GM18870 (cell line): ENCODE results near the gene THAP8.

Source experiments
- ATAC-seq: cut with Tn5 transposase; IDR thresholded peaks from one replicate; pipeline ENCODE4 v1.9.1; 2021; ENCODE audit warnings: moderate library complexity; ENCODE audit not compliant: unreplicated experiment

THAP8 gene

DNA sequence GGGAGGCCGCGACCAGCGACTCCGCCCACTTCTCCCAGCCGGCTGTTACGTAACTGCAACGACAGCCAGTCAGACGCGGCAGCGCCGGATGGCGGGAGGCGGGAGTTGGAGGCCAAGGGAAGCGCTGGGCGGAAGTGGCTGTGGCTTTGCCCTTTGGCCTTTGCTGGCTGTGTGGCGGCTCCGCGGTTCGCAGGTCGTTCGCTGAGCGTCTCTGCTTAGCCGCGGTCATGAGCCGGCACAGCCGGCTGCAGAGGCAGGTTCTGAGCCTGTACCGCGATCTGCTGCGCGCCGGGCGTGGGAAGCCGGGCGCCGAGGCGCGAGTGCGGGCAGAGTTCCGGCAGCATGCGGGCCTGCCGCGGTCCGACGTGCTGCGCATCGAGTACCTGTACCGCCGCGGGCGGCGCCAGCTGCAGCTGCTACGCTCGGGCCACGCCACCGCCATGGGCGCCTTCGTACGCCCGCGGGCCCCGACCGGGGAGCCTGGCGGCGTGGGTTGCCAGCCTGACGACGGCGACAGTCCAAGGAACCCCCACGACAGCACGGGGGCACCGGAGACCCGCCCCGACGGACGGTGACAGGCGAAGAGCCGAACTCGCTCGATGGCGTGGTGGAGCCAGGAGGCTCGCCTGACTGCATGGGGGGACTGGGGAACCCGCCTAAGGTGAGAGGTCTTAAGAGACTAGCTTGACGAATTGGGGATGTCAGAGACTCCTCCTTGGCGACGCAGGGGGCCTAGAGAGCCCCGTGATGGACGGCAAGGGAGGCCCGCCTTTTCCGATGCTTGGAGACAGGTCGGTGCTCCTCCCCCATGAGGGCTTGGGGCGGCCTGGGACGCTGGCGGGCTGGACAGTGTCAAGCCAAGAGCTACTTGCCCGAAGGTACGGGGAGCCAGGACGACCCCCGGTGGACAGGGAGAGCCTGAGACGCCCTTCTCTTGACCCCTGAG lies 58.8 kb downstream of the THAP8 start, which contains the start of gene SDHAF1:
Gene SDHAF1 (plus strand): TSS at position 141 of the 946 bp plus-strand sequence. CDS start 87 bp downstream, at position 228.
- ATAC-seq: peak; percentile 82

DNA sequence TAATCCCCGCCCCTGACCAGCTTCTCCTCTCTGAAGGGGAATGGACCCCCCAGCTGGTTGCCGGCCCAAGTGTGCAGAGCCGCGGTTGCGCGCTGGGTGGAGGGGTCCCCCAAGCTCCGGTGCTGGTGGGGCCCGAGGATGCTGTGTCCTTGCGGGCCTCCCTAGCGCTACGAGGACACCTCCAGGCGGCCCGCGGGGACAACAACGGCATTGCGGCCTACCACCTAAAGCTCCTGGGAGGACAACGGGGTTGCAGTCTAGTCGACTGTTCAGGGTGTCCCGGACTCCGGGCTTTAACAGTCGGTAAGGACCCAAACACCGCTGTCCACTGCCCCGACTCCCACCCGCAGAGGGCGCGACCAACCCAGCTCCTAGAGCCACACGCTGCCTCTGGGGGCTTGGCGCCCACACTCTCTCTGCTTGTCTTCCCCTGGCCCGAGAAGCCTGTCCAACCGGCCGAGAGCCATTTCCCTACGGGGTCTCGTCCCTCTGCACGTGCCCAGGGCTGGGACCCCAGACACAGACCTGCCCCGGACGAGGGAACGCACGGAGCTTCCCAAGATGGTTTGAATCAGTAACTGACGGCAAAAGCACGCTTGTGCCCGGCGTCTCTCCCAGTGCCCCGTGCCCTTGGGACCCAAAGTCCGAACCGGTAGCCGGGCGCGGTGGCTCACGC lies 60.0 kb downstream of the THAP8 start:
- no peak for ATAC-seq

DNA sequence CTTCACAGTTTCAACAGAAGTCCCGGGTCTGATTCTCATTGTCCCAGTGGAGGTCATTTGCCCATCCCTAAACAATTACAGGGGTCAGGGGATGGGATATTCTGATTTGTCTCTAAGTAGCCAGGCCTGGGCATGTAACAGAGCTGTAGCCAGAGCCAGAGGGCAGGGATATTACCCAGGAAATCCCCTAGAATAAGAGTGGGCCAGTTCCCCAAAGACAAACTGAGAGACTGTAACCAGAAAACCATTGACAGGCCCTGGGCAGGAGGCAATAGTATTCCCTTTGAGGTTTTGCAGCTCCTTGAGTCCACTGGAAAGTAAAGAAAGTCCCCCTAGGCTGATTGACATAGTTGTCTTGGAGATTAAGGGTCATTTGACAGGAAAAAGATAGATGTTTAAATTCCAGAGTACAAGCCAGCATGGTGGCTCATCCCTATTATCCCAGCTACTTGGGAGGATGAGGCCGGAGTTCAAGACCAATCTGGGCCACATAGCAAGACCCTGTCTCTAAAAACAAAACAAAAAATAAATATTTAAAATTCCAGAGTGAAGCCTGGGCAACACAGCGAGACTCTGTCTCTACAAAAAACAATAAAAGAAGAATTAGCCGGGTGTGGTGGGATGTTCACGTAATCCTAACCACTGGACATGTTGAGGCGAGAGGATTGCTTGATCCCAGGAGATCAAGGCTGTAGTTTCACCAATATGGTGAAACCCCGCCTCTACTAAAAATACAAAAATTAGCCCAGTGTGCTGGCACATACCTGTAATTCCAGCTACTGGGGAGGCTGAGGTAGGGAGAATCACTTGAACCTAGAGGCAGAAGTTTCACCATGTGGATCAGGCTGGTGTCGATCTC lies 60.9 kb downstream of the THAP8 start:
- no peak for ATAC-seq

DNA sequence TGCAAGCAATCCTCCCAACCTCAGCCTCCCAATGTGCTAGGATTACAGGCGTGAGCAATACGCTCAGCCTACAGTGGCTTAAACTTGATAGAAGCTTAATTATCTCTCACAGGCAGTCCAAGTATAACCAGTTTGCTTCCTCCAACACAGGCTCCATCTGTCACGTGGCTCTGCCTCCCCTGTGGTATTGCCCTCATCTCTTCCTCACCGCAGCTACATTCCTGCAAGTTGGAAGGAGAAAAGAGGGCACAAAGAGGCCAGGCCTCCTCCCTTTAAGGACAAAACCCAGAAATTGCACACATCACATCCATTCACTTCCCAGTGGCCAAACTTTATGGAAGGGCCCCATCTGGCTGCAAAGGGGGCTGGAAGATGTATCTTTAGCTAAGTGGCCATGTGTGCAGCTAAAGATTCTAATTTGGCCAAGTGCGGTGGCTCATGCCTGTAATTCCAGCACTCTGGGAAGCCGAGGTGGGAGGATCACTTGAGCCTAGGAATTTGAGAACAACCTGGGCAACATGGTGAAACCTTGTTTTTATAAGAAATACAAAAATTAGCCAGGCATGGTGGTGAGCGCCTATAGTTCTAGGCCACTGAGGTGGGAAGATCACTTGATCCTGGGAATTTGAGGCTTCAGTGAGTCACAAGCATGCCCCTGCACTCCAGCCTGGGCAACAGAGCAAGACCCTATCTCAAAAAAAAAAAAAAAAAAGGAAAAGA lies 62.2 kb downstream of the THAP8 start:
- ATAC-seq: no peak

DNA sequence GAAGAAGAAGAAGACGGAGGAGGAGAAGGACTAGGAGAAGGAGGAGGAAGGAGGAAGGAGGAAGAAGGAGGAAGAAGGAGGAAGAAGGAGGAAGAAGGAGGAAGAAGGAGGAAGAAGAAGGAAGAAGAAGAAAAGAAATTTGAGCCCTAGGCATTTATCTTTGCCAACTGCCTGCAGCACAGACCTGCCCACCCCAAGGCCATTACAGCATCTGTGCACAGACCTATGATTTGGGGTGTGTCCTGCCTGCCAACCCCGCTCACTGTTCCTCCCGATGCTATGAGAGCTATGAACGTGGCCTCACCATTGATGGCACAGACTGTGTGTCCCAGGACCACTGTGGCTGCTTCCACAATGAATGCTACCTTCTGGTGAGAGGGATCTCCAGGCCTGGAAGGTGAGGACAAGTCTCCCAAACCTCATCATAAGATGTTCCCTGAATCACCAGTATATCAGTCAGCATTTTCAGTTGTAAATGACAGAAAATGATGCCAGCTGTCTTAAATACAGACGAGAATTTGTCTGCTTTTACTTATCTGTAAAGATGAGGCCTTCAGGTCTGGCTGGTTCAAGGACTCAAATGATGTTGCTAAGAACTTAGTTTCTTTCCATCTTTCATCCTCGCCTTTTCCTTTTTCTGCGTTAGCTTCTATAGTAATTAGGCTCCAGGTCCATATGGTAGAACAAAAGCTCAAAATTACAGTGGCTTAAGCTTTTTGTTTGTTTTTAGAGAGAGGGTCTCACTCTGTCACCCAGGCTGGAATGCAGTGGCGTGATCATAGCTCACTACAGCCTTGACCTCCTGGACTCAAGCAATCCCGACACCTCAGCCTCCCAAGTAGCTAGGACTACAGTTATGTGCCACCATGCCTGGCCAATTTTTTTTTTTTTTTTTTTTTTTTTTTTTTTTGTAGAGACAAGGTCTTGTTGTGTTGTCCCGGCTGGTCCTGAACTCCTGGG lies 63.0 kb downstream of the THAP8 start:
- no peak for ATAC-seq

DNA sequence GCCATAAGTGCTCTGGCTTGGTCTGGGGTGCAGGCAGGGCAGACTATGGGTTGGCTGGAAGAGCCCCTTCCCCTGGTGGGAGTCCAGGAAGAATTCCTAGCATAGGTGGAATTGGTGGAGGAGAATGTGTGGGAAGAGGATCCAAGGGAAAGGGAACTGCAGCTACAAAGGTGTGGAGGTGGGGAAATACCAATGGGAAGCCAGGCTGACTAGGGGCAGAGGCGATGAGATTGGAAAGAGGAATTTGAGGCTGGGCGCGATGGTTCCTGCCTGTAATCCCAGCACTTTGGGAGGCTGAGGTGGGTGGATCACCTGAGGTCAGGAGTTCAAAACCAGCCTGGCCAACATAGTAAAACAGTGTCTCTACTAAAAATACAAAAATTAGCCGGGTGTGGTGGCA lies 63.9 kb downstream of the THAP8 start:
- ATAC-seq: no peak

DNA sequence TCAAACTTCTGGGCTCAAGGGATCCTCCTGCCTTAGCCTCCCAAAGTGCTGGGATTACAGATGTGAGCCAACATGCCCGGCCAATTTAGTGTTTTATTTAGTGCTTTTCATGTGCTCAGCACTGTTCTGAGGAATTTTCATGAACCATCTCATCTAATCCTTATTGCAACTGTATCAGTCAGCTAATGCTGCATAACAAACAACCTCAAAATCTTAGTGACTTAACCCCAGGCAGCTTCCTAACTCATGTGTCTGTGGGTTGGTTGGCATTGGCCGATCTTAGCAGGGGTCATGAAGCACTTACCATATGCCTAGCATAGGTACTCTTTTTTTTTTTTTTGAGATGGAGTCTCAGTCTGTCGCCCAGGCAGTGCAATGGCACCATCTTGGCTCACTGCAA lies 65.3 kb downstream of the THAP8 start:
- no peak for ATAC-seq

DNA sequence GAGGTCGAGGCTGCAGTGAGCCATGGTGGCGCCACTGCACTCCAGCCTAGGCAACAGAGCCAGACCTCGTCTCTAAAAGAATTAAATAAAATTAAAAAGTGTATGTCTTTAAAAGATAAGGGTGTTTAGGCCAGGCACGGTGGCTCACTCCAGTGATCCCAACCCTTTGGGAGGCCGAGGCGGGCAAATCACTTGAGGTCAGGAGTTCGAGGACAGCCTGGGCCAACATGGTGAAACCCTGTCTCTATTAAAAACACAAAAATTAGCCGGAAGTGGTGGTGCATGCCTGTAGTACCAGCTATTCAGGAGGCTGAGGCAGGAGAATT lies 66.6 kb downstream of the THAP8 start:
- no peak for ATAC-seq

DNA sequence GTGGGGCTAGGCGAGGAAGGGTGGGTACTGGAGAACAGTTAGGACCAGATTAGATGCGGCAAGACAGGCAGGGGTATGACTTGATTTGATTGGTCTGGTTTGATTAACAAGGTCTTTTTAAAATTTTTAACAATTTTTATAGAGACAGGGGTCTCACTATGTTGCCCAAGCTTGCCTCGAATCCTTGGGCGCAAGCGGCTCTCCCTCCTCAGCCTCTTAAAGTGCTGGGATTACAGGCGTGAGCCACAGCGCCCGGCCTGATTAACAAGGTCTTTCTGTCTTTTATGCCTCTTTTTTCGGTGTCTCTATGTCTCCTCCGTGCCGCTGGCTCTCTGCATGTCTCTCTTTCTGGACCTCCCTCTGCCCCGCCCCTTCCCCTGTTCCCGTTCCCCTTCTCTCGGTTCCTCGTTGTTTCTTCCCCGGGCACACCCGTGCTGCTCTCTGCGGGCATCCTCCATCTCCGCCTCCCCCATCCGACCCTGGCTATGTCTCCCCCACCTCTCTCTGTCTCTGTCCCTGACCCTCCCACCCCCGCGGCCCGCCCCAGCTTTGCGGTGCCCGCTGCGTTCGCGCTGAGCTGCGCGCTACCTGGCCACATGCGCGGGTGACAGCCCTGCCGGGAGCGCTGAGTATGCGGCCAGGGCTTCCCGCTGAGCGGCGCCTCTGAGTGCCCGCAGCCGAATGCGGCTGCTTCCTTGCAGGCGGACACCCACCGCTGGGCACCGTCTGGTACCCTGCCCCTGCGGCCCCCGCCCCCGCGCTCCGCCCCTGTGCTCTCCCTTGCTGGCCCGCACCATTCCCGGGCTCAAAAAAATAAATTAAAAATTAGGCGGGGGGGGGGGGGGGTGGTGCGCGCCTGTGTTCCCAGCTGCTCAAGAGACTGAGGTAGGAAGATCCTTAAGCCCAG lies 67.2 kb downstream of the THAP8 start:
- ATAC-seq: no peak

DNA sequence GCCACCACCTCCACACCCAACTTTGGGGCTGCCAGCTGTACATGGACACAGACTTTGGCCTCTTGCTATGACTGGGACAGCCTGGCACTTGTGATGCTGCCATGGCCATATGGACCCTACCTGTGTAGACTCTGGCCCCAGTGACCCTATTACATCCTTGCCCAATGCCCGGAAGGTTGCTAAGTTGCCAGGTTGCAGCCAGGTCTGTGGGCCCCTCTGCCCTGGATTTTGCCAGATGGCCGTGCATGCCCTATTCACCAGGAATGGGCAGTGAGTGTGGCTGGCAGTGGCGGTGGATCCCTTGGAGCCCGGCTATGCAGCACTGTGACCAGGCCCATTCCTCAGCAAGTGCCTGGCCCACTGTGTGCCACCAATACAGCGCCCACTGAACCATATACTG lies 68.0 kb downstream of the THAP8 start:
- no peak for ATAC-seq
